HL-60 (cell line): ENCODE results near the gene WNT5B.

Source experiments
- DNase-seq, 2 experiments: peaks; one replicate each; pipeline ENCODE4 v3.0.0-alpha.2; 2010 to 2020; ENCODE audit warnings: low read depth in 1 of 2, low spot score in 1 of 2
- H3K27ac ChIP-seq: fragments of 250-450 bp; sonication (Bioruptor Pico); replicated peaks from 2 replicates; pipeline ENCODE4 v1.5.1; 2020; ENCODE audit warnings: mild to moderate bottlenecking, moderate library complexity
- H3K27me3 ChIP-seq: fragments of 250-450 bp; sonication (Bioruptor Pico); 2 replicates; pipeline ENCODE4 v1.5.1; 2021; ENCODE audit warnings: mild to moderate bottlenecking, moderate library complexity; ENCODE audit not compliant: insufficient read depth, poor library complexity, severe bottlenecking
- H3K4me3 ChIP-seq: replicated peaks from 2 replicates; pipeline ENCODE4 v1.5.1; 2011; ENCODE audit warnings: mild to moderate bottlenecking, control low read depth, low read length; ENCODE audit not compliant: insufficient read depth
- CTCF ChIP-seq: IDR thresholded peaks from one replicate; pipeline ENCODE4 v1.5.1; 2011; ENCODE audit warnings: low read length, control low read depth, inconsistent platforms; ENCODE audit not compliant: insufficient read depth
- GABPA ChIP-seq: IDR thresholded peaks from 2 replicates; pipeline ENCODE4 v1.6.1; 2012; ENCODE audit warnings: low read depth
- POLR2AphosphoS5 ChIP-seq: IDR thresholded peaks from 2 replicates; pipeline ENCODE4 v1.6.1; 2012; ENCODE audit warnings: low read depth
- REST ChIP-seq: IDR thresholded peaks from 2 replicates; pipeline ENCODE4 v1.6.1; 2012; ENCODE audit warnings: low read depth; ENCODE audit not compliant: insufficient replicate concordance
- SPI1 ChIP-seq: IDR thresholded peaks from 2 replicates; pipeline ENCODE4 v1.6.1; 2012; ENCODE audit warnings: low read depth, mild to moderate bottlenecking, borderline replicate concordance

Gene WNT5B

GRCh38 chr12:1593174-1594005, 35.6 kb upstream of the WNT5B start:
- Histone ChIP-seq H3K4me3 (peak overlapping the region; percentile 91), H3K27me3 (no peaks in the 10 kb centered on the region), H3K27ac (peak overlapping the region; percentile 67)
- no peak for TF ChIP-seq CTCF
- no peak for TF ChIP-seq SPI1
- TF ChIP-seq GABPA = no peak
- peak in 1 of 2 experiments; percentile 49 for DNase-seq

GRCh38 chr12:1594006-1594260, 35.1 kb upstream of the WNT5B start:
- Histone ChIP-seq H3K4me3 (peak overlapping the region; percentile 91), H3K27ac (peak overlapping the region; percentile 67), H3K27me3 (no peaks in the 10 kb centered on the region)
- no peak for TF ChIP-seq REST
- no peak for TF ChIP-seq SPI1
- no peak for TF ChIP-seq CTCF
- no peak for TF ChIP-seq POLR2AphosphoS5
- TF ChIP-seq GABPA = no peak
- DNase-seq = peak in 1 of 2 experiments; percentile 64

- peak within 1 kb of the TSS; percentile 68 for H3K27ac ChIP-seq
- H3K4me3 ChIP-seq = peak within 1 kb of the TSS; percentile 91
- TF ChIP-seq GABPA (peak; percentile 79), SPI1 (no peak; the same call in 1 of the 2 replicates), POLR2AphosphoS5 (no peak; the same call in 1 of the 2 replicates)
- H3K27me3 ChIP-seq = no peaks in the 10 kb centered on the region
- peak; percentile 70 to 86 for DNase-seq
These were observed 34.6 kb upstream of the WNT5B start, which contains the start of gene FBXL14 for GRCh38 chr12:1594261-1595025. Gene FBXL14 (minus strand): TSS chr12:1594581. CDS start chr12:1594066, 515 bp downstream.

GRCh38 chr12:1595026-1595561, 33.9 kb upstream of the WNT5B start:
- DNase-seq = no peak
- Histone ChIP-seq H3K4me3 (peak overlapping the region; percentile 60), H3K27me3 (no peaks in the 10 kb centered on the region), H3K27ac (peak overlapping the region; percentile 68)
- TF ChIP-seq CTCF = no peak
- TF ChIP-seq SPI1 = no peak
- no peak for TF ChIP-seq POLR2AphosphoS5
- no peak for TF ChIP-seq REST
- TF ChIP-seq GABPA = no peak
